Smooth muscle cell (in vitro differentiated cells): ENCODE measurements around the gene PRICKLE2. TPM values are rescaled to one million over a fixed set of nuclear protein-coding genes. Genes with fewer than 3 reads are reported as not detected.

Experiments
- DNase-seq: peaks from one replicate; lab custom pipeline; 2025; ENCODE audit not compliant: unreplicated experiment; lab: John Stamatoyannopoulos, UW
- H2AFZ ChIP-seq: fragments of 200-600 bp; sonication (generic); 2 replicates; pipeline ENCODE4 v1.6.0; 2016; ENCODE audit warnings: antibody characterized with exemption, low read depth, mild to moderate bottlenecking
- H3F3A ChIP-seq: fragments of 200-600 bp; sonication (generic); 2 replicates; pipeline ENCODE4 v1.6.0; 2017; ENCODE audit warnings: antibody characterized with exemption, low read depth
- H3K27ac ChIP-seq: fragments of 200-600 bp; sonication (generic); 2 replicates; pipeline ENCODE4 v1.5.1; 2016; ENCODE audit warnings: low read depth, mild to moderate bottlenecking
- H3K27me3 ChIP-seq: fragments of 200-600 bp; sonication (generic); 2 replicates; pipeline ENCODE4 v1.6.1; 2016; ENCODE audit warnings: low read depth, mild to moderate bottlenecking
- H3K36me3 ChIP-seq: fragments of 200-600 bp; sonication (generic); 2 replicates; pipeline ENCODE4 v1.5.1; 2016; ENCODE audit warnings: low read depth
- H3K4me1 ChIP-seq: fragments of 200-600 bp; sonication (generic); 2 replicates; pipeline ENCODE4 v1.5.1; 2016; ENCODE audit warnings: low read depth
- H3K4me2 ChIP-seq: fragments of 200-600 bp; sonication (generic); 2 replicates; pipeline ENCODE4 v1.6.0; 2016; ENCODE audit warnings: mild to moderate bottlenecking
- H3K4me3 ChIP-seq: fragments of 200-600 bp; sonication (generic); 2 replicates; pipeline ENCODE4 v1.5.1; 2016; ENCODE audit warnings: mild to moderate bottlenecking
- H3K79me2 ChIP-seq: fragments of 200-600 bp; sonication (generic); 2 replicates; pipeline ENCODE4 v1.6.0; 2016; ENCODE audit warnings: low read depth, mild to moderate bottlenecking
- H3K9ac ChIP-seq: fragments of 200-600 bp; sonication (generic); 2 replicates; pipeline ENCODE4 v1.6.0; 2016; ENCODE audit warnings: low read depth
- H3K9me3 ChIP-seq: fragments of 200-600 bp; sonication (generic); replicated peaks from 2 replicates; pipeline ENCODE4 v1.5.1; 2016; ENCODE audit warnings: low read depth
- H4K20me1 ChIP-seq: fragments of 200-600 bp; sonication (generic); 2 replicates; pipeline ENCODE4 v1.6.0; 2016; ENCODE audit warnings: low read depth
- CTCF ChIP-seq: fragments of 200-600 bp; sonication (generic); IDR thresholded peaks from 2 replicates; pipeline ENCODE4 v1.5.1; 2017; ENCODE audit warnings: borderline replicate concordance, mild to moderate bottlenecking, antibody characterized with exemption; ENCODE audit not compliant: insufficient read depth, poor library complexity, severe bottlenecking
- WGBS: methylation state at CpG from one replicate; pipeline ENCODE4 v1.1.7; 2016; ENCODE audit warnings: low lambda C conversion rate; 5-methylcytosine and 5-hydroxymethylcytosine counted together
- polyA plus RNA-seq: library from polyadenylated mRNA; unstranded; fragments of >200 nt; fragmentation: Nextera tagmentation; extraction: Ambion mirVana; gene quantifications from 2 replicates; pipeline ENCODE4 v1.2.1, GENCODE V29; 2016
- total RNA-seq: library from RNA; depleted of rRNA; stranded (reverse); fragments of >200 nt; gene quantifications from 2 replicates; pipeline ENCODE4 v1.2.3, GENCODE V29; 2014

The PRICKLE2 gene
- total and polyA plus RNA-seq, 2 experiments from 2014 or later: 7.8 to 49.9 TPM

- Histone ChIP-seq H3F3A (peaks cover 27% of the 10 kb centered on the region), H3K36me3 (peaks cover 12% of the 10 kb centered on the region), H3K27ac (peak overlapping the region; percentile 86), H3K4me1 (peaks cover 8% of the 10 kb centered on the region), H3K4me3 (no peak overlapping the region), H3K27me3 (no peaks in the 10 kb centered on the region), H3K4me2 (no peak overlapping the region), H4K20me1 (peaks cover 39% of the 10 kb centered on the region), H3K79me2 (peaks cover 9% of the 10 kb centered on the region), H3K9ac (peak overlapping the region; percentile 6), H2AFZ (no peak overlapping the region), H3K9me3 (no peaks in the 10 kb centered on the region)
- 80% methylated on average over 9 of the region's 9 CpGs for WGBS
- TF ChIP-seq CTCF: no peak
- DNase-seq: no peak
Measured at GRCh38 chr3:64144241-64144900, 80.9 kb downstream of the PRICKLE2 start.

GRCh38 chr3:64143409-64144130, 81.7 kb downstream of the PRICKLE2 start:
- no peaks in the 10 kb centered on the region for H3K27me3 ChIP-seq
- peaks cover 19% of the 10 kb centered on the region for H3F3A ChIP-seq
- peaks cover under 1% of the 10 kb centered on the region for H3K4me1 ChIP-seq
- peak overlapping the region; percentile 86 for H3K27ac ChIP-seq
- DNase-seq: no peak
- peak overlapping the region; percentile 23 for H3K4me2 ChIP-seq
- H3K9me3 ChIP-seq: no peaks in the 10 kb centered on the region
- peak overlapping the region; percentile 41 for H3K9ac ChIP-seq
- no peak overlapping the region for H3K4me3 ChIP-seq
- H4K20me1 ChIP-seq: peaks cover 40% of the 10 kb centered on the region
- WGBS: 50% methylated on average over 5 of the region's 5 CpGs
- TF ChIP-seq CTCF: no peak
- H3K36me3 ChIP-seq: peaks cover 12% of the 10 kb centered on the region
- H2AFZ ChIP-seq: no peak overlapping the region
- peaks cover 14% of the 10 kb centered on the region for H3K79me2 ChIP-seq

- Histone ChIP-seq H3K79me2 (peaks cover 25% of the 10 kb centered on the region), H3K9ac (no peak overlapping the region), H3F3A (peaks cover 19% of the 10 kb centered on the region), H3K27me3 (no peaks in the 10 kb centered on the region), H2AFZ (no peak overlapping the region), H3K4me3 (no peak overlapping the region), H3K4me2 (no peak overlapping the region), H3K4me1 (no peaks in the 10 kb centered on the region), H3K27ac (peak overlapping the region; percentile 1), H3K9me3 (no peaks in the 10 kb centered on the region), H3K36me3 (peaks cover 9% of the 10 kb centered on the region), H4K20me1 (peaks cover 54% of the 10 kb centered on the region)
- TF ChIP-seq CTCF: no peak
- 64% methylated on average over 3 of the region's 3 CpGs for WGBS
- DNase-seq: no peak
Measured at GRCh38 chr3:64141476-64141875, 83.8 kb downstream of the PRICKLE2 start.
